Measurements from ENCODE around the gene ZNF346.

ZNF346 gene

DNA sequence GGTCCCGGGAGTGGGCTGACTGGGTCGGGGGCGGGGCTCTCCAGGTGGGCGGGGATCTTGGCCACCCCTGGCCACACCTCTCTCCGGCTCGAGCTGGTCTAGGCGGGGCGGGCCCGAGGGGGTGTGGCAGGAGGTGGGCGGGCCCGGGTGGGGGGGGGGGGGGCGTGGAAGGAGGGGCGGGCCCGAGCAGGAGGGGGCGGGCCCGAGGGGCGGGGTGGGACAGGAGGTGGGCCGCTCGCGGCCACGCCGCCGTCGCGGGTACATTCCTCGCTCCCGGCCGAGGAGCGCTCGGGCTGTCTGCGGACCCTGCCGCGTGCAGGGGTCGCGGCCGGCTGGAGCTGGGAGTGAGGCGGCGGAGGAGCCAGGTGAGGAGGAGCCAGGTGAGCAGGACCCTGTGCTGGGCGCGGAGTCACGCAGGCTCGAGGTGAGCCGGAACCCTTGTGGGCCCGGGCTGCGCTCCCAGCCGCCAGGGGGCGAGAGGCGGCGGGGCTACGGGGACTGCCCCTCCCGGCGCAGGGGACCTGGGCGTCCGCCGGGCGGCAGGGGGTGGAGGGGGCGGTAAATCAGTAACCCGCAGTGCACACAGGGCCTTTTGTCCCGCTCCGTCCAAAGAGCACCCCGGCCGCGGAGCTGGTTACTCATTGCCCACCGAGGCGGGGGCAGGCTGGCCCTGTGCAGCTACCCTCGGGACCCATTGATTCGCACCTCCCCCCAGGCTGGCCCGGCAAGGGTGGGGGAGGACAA is 64.3 kb downstream of the ZNF346 start, which contains the start of gene FGFR4:
Gene FGFR4, plus strand, starts transcription at position 262 of the 744 bp plus-strand sequence. CDS start 2,688 bp downstream, outside the sequence.
- peak; percentile 37; the same call in 1 of the 2 replicates for TF ChIP-seq RAD21 (IDR thresholded peaks at IDR 0.05; ENCODE audit: low read depth)
- no peak for TF ChIP-seq YY1 (IDR thresholded peaks at IDR 0.05; ENCODE audit: low read depth)
- TF ChIP-seq ZBTB7A (IDR thresholded peaks at IDR 0.05; ENCODE audit: low read depth) = peak; percentile 91
- TF ChIP-seq FOXM1 (IDR thresholded peaks at IDR 0.05; ENCODE audit: borderline replicate concordance, low read depth) = no peak
- TF ChIP-seq CEBPB (IDR thresholded peaks at IDR 0.05) = no peak
- peak; percentile 42; the same call in 1 of the 2 replicates for TF ChIP-seq TAF1 (IDR thresholded peaks at IDR 0.05; ENCODE audit: low read depth)
- no peak for TF ChIP-seq EP300 (IDR thresholded peaks at IDR 0.05; ENCODE audit: borderline replicate concordance)
- peak; percentile 52; the same call in 1 of the 2 replicates for TF ChIP-seq MAX (IDR thresholded peaks at IDR 0.05)
- no peak for TF ChIP-seq EGR1 (IDR thresholded peaks at IDR 0.05)
- TF ChIP-seq REST (IDR thresholded peaks at IDR 0.05; ENCODE audit: low read depth) = no peak

GRCh38 chr5:177087398-177088005 is 65.0 kb downstream of the ZNF346 start:
- TF ChIP-seq TEAD4 (IDR thresholded peaks at IDR 0.05) = no peak

DNA sequence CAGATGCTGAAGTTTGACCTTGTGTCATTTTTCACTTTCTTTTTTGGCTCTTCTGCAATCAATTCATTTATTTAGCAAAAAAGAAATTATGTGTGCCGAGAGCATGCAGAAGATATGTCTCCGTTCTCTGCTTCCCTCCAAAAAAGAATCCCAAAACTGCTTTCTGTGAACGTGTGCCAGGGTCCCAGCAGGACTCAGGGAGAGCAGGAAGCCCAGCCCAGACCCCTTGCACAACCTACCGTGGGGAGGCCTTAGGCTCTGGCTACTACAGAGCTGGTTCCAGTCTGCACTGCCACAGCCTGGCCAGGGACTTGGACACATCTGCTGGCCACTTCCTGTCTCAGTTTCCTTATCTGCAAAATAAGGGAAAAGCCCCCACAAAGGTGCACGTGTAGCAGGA is 66.6 kb downstream of the ZNF346 start:
- TF ChIP-seq ZBTB7A (IDR thresholded peaks at IDR 0.05; ENCODE audit: low read depth) = no peak
- no peak for TF ChIP-seq REST (IDR thresholded peaks at IDR 0.05; ENCODE audit: low read depth)
- TF ChIP-seq RAD21 (IDR thresholded peaks at IDR 0.05; ENCODE audit: low read depth) = no peak
- no peak for TF ChIP-seq CEBPB (IDR thresholded peaks at IDR 0.05)
- TF ChIP-seq TCF12 (IDR thresholded peaks at IDR 0.05; ENCODE audit: low read depth) = no peak
- TF ChIP-seq, protein P1, sequence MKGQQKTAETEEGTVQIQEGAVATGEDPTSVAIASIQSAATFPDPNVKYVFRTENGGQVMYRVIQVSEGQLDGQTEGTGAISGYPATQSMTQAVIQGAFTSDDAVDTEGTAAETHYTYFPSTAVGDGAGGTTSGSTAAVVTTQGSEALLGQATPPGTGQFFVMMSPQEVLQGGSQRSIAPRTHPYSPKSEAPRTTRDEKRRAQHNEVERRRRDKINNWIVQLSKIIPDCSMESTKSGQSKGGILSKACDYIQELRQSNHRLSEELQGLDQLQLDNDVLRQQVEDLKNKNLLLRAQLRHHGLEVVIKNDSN (IDR thresholded peaks at IDR 0.05) = no peak
- TF ChIP-seq MAX (IDR thresholded peaks at IDR 0.05) = no peak
- no peak for TF ChIP-seq TAF1 (IDR thresholded peaks at IDR 0.05; ENCODE audit: low read depth)

- TF ChIP-seq CEBPB (IDR thresholded peaks at IDR 0.05) (no peak), RAD21 (IDR thresholded peaks at IDR 0.05; ENCODE audit: low read depth) (no peak), ZBTB7A (IDR thresholded peaks at IDR 0.05; ENCODE audit: low read depth) (no peak), NFIC (IDR thresholded peaks at IDR 0.05) (no peak), EGR1 (IDR thresholded peaks at IDR 0.05) (no peak), TCF12 (IDR thresholded peaks at IDR 0.05; ENCODE audit: low read depth) (no peak), TAF1 (IDR thresholded peaks at IDR 0.05; ENCODE audit: low read depth) (no peak), REST (IDR thresholded peaks at IDR 0.05; ENCODE audit: low read depth) (no peak), FOXM1 (IDR thresholded peaks at IDR 0.05; ENCODE audit: borderline replicate concordance, low read depth) (no peak), EP300 (IDR thresholded peaks at IDR 0.05; ENCODE audit: borderline replicate concordance) (no peak), CREB1 (IDR thresholded peaks at IDR 0.05; ENCODE audit: low read depth) (no peak), TEAD4 (IDR thresholded peaks at IDR 0.05) (no peak), MAX (IDR thresholded peaks at IDR 0.05) (no peak), YY1 (IDR thresholded peaks at IDR 0.05; ENCODE audit: low read depth) (no peak)
- TF ChIP-seq, protein P1 (IDR thresholded peaks at IDR 0.05) = no peak
Measured at GRCh38 chr5:177089825-177090641, 67.5 kb downstream of the ZNF346 start.
